ENCODE measurements around the gene CLHC1. TPM values are rescaled to one million over a fixed set of nuclear protein-coding genes. Genes with fewer than 3 reads are reported as not detected.

Gene CLHC1
- total and polyA plus RNA-seq, 4 donors, result 0.45 to 4.9 (median 2.6) TPM

GRCh38 chr2:55139305-55139704, 92.8 kb downstream of the CLHC1 start:
- no peaks in the 10 kb centered on the region for H3K27me3 ChIP-seq (ENCODE audit: control insufficient read depth in 4 of 4, insufficient read depth in 4 of 4, low read length in 3 of 4)
- no peak overlapping the region for H3K27ac ChIP-seq (ENCODE audit: low read depth in 1 of 2, low read length in 2 of 2)
- H3K4me1 ChIP-seq (ENCODE audit: control insufficient read depth in 4 of 4, insufficient read depth in 4 of 4, low read length in 3 of 4), result peaks cover 0 to 8% (median 3%) of the 10 kb centered on the region in 4 donors
- H3K4me3 ChIP-seq (ENCODE audit: low read depth in 1 of 3, low read length in 3 of 3), result no peak overlapping the region
- no peak for DNase-seq (ENCODE audit: low spot score)
- H3K9me3 ChIP-seq (ENCODE audit: control insufficient read depth in 4 of 4, low read length in 3 of 4), result peaks cover 0 to 1% (median 0%) of the 10 kb centered on the region in 4 donors
- TF ChIP-seq CTCF (IDR thresholded peaks at IDR 0.05; ENCODE audit: low read depth, low read length, missing input control), result no peak
- no peak for TF ChIP-seq JUND (IDR thresholded peaks at IDR 0.05)
- WGBS, result 86% methylated on average over 3 of the region's 3 CpGs
- no peaks in the 10 kb centered on the region for H3K36me3 ChIP-seq (ENCODE audit: control insufficient read depth in 4 of 4, insufficient read depth in 3 of 4, low read depth in 1 of 4, low read length in 3 of 4)
- H3K9ac ChIP-seq (ENCODE audit: low read depth in 1 of 2, low read length in 2 of 2), result no peak overlapping the region

GRCh38 chr2:55138882-55139229, 93.2 kb downstream of the CLHC1 start:
- Histone ChIP-seq H3K4me3 (ENCODE audit: low read depth in 1 of 3, low read length in 3 of 3) (no peak overlapping the region), H3K9me3 (ENCODE audit: control insufficient read depth in 4 of 4, low read length in 3 of 4) (peaks cover 0 to 1% (median 0%) of the 10 kb centered on the region in 4 donors), H3K27ac (ENCODE audit: low read depth in 1 of 2, low read length in 2 of 2) (no peak overlapping the region), H3K9ac (ENCODE audit: low read depth in 1 of 2, low read length in 2 of 2) (no peak overlapping the region), H3K4me1 (ENCODE audit: control insufficient read depth in 4 of 4, insufficient read depth in 4 of 4, low read length in 3 of 4) (peaks cover 0 to 8% (median 4%) of the 10 kb centered on the region in 4 donors), H3K36me3 (ENCODE audit: control insufficient read depth in 4 of 4, insufficient read depth in 3 of 4, low read depth in 1 of 4, low read length in 3 of 4) (no peaks in the 10 kb centered on the region), H3K27me3 (ENCODE audit: control insufficient read depth in 4 of 4, insufficient read depth in 4 of 4, low read length in 3 of 4) (no peaks in the 10 kb centered on the region)
- 90% methylated on average over 5 of the region's 5 CpGs for WGBS
- no peak for DNase-seq (ENCODE audit: low spot score)
- TF ChIP-seq EGR1 (IDR thresholded peaks at IDR 0.05; ENCODE audit: low read depth in 2 of 2), result no peak
- TF ChIP-seq CTCF (IDR thresholded peaks at IDR 0.05; ENCODE audit: low read depth, low read length, missing input control), result no peak
- TF ChIP-seq FOXA2 (IDR thresholded peaks at IDR 0.05), result no peak
- no peak for TF ChIP-seq RAD21 (IDR thresholded peaks at IDR 0.05)
- no peak for TF ChIP-seq GABPA (IDR thresholded peaks at IDR 0.05 in 1 of 2, conservative IDR thresholded peaks at IDR 0.05 in 1 of 2)
- no peak for TF ChIP-seq REST (IDR thresholded peaks at IDR 0.05)
- TF ChIP-seq FOXA1 (IDR thresholded peaks at IDR 0.05), result no peak
- no peak for TF ChIP-seq HNF4G (IDR thresholded peaks at IDR 0.05)
- no peak for TF ChIP-seq YY1 (IDR thresholded peaks at IDR 0.05)
